ENCODE data around the gene NAV2.

The NAV2 gene

GRCh38 chr11:20014067-20014402, 301.4 kb downstream of the NAV2 start:
- DNase-seq (ENCODE audit: low read depth), result no peak
- no peak overlapping the region for H3K4me3 ChIP-seq (ENCODE audit: low read depth, low read length)
- TF ChIP-seq CTCF (IDR thresholded peaks at IDR 0.05; ENCODE audit: control insufficient read depth, extremely low read depth, insufficient read depth), result no peak

- no peak for DNase-seq (ENCODE audit: low read depth)
- TF ChIP-seq CTCF (IDR thresholded peaks at IDR 0.05; ENCODE audit: control insufficient read depth, extremely low read depth, insufficient read depth), result no peak
These were observed 302.5 kb downstream of the NAV2 start for GRCh38 chr11:20015101-20015500.

GRCh38 chr11:20015529-20016427, 303.1 kb downstream of the NAV2 start:
- no peak for DNase-seq (ENCODE audit: low read depth)
- no peak for TF ChIP-seq CTCF (IDR thresholded peaks at IDR 0.05; ENCODE audit: control insufficient read depth, extremely low read depth, insufficient read depth)
- H3K4me3 ChIP-seq (ENCODE audit: low read depth, low read length), result no peak overlapping the region

More at GRCh38 chr11:20015101-20015500, 302.5 kb downstream of the NAV2 start:
- no peak overlapping the region for H3K4me3 ChIP-seq (ENCODE audit: low read depth, low read length)

- DNase-seq (ENCODE audit: low read depth), result no peak
- TF ChIP-seq CTCF (IDR thresholded peaks at IDR 0.05; ENCODE audit: control insufficient read depth, extremely low read depth, insufficient read depth), result no peak
- H3K4me3 ChIP-seq (ENCODE audit: low read depth, low read length), result no peak overlapping the region
These were observed 303.9 kb downstream of the NAV2 start for GRCh38 chr11:20016526-20016925.

- no peak overlapping the region for H3K4me3 ChIP-seq (ENCODE audit: low read depth, low read length)
- DNase-seq (ENCODE audit: low read depth), result no peak
- no peak for TF ChIP-seq CTCF (IDR thresholded peaks at IDR 0.05; ENCODE audit: control insufficient read depth, extremely low read depth, insufficient read depth)
These were observed 304.7 kb downstream of the NAV2 start for GRCh38 chr11:20017320-20017719.

- TF ChIP-seq CTCF (IDR thresholded peaks at IDR 0.05; ENCODE audit: control insufficient read depth, extremely low read depth, insufficient read depth), result no peak
- no peak overlapping the region for H3K4me3 ChIP-seq (ENCODE audit: low read depth, low read length)
- DNase-seq (ENCODE audit: low read depth), result no peak
These were observed 307.6 kb downstream of the NAV2 start for GRCh38 chr11:20020198-20020597.

GRCh38 chr11:20020716-20021115, 308.1 kb downstream of the NAV2 start:
- TF ChIP-seq CTCF (IDR thresholded peaks at IDR 0.05; ENCODE audit: control insufficient read depth, extremely low read depth, insufficient read depth), result no peak
- no peak for DNase-seq (ENCODE audit: low read depth)
- H3K4me3 ChIP-seq (ENCODE audit: low read depth, low read length), result no peak overlapping the region
